ENCODE results near the gene TCF7L1.

DNA sequence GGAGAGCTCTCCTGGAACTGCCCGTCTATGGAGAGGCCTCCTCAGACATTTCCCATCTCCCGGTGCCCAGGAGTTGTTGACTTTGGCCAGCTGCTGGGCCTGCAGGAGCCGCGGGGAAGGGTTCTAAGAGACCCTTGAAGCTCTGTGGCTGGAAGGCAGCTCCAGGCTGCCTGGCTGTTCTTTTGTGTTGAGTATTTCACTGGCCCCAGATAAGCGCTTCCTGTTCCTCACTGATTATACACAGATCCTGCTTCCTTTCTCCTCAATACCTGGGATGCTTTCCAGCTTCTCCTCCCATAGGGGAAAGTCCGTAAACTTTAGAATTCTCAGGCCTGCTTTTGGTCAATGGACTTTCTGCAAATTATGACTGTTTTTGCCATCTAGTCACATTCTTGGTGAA is 136.8 kb downstream of the TCF7L1 start:
- TF ChIP-seq, protein P1, sequence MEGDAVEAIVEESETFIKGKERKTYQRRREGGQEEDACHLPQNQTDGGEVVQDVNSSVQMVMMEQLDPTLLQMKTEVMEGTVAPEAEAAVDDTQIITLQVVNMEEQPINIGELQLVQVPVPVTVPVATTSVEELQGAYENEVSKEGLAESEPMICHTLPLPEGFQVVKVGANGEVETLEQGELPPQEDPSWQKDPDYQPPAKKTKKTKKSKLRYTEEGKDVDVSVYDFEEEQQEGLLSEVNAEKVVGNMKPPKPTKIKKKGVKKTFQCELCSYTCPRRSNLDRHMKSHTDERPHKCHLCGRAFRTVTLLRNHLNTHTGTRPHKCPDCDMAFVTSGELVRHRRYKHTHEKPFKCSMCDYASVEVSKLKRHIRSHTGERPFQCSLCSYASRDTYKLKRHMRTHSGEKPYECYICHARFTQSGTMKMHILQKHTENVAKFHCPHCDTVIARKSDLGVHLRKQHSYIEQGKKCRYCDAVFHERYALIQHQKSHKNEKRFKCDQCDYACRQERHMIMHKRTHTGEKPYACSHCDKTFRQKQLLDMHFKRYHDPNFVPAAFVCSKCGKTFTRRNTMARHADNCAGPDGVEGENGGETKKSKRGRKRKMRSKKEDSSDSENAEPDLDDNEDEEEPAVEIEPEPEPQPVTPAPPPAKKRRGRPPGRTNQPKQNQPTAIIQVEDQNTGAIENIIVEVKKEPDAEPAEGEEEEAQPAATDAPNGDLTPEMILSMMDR (IDR thresholded peaks at IDR 0.05; ENCODE audit: low read depth, low read length): no peak
- no peak for TF ChIP-seq MYC (IDR thresholded peaks at IDR 0.05; ENCODE audit: low read depth, low read length)
- TF ChIP-seq POLR2A (IDR thresholded peaks at IDR 0.05; ENCODE audit: extremely low read depth, insufficient read length): no peak
- TF ChIP-seq MAX (IDR thresholded peaks at IDR 0.05; ENCODE audit: low read depth, low read length): no peak

Data from NB4 (cell line).